Measurements from ENCODE around the gene LAMB1.

- no peak for TF ChIP-seq CTCF (IDR thresholded peaks at IDR 0.05)
- TF ChIP-seq POLR2AphosphoS5 (IDR thresholded peaks at IDR 0.05), result no peak
- no peak for TF ChIP-seq POLR2A (IDR thresholded peaks at IDR 0.05)
- no peak for TF ChIP-seq EP300 (IDR thresholded peaks at IDR 0.05)
Measured at GRCh38 chr7:107981466-107981865, 21.5 kb downstream of the LAMB1 start.

Data from suprapubic skin (tissue), 4 donors.